Measurements from ENCODE around the gene ZDHHC11. TPM values are rescaled to one million over a fixed set of nuclear protein-coding genes. Genes with fewer than 3 reads are reported as not detected.
A peak's percentile ranks its signal among the peaks of the same experiment; 100 is the strongest.
"Not testable (repeated sequence)": the region's sequence is repeated elsewhere in the genome, so short reads cannot be mapped to it uniquely, and the experiment has no call there.

Gene ZDHHC11
- total RNA-seq, 1 experiment from 2014 or later, result 17.0 TPM

- intact Hi-C loops (cut with micrococcal nuclease); H4K20me1 ChIP-seq (ENCODE audit: insufficient read depth); H3K27ac ChIP-seq (ENCODE audit: low read depth, low read length); DNase-seq (ENCODE audit: low read depth, low spot score); H3K9me2 ChIP-seq (ENCODE audit: insufficient read depth); RAD21 ChIA-PET (ENCODE audit: low non-redundant PET in 1 of 2, low total read pairs in 2 of 2, uncharacterized antibody in 2 of 2, unreplicated experiment in 2 of 2); H3K27me3 ChIP-seq (ENCODE audit: insufficient read depth, low read length); BruUV-seq (replicated peaks); H3K36me3 ChIP-seq (ENCODE audit: control insufficient read depth in 1 of 2, insufficient read depth in 2 of 2, low read length in 2 of 2); H3K9ac ChIP-seq (ENCODE audit: low read length); CTCF ChIA-PET; POLR2A ChIA-PET; H3K9me3 ChIP-seq (ENCODE audit: control insufficient read depth in 1 of 2, insufficient read depth in 1 of 2, low read depth in 1 of 2, low read length in 2 of 2); H2AFZ ChIP-seq (ENCODE audit: low read depth, low read length, poor library complexity, severe bottlenecking); H3K79me2 ChIP-seq (ENCODE audit: insufficient read depth, low read length): not testable (repeated sequence)
- Histone ChIP-seq H3K4me3 (replicated peaks in 1 of 2; ENCODE audit: low read depth in 1 of 2, low read length in 2 of 2) (peak overlapping the region; percentile 48 to 66; a peak in 3 of 4 replicates), H3K4me2 (ENCODE audit: low read length) (peak overlapping the region; percentile 82), H3K4me1 (ENCODE audit: control insufficient read depth in 1 of 2, insufficient read depth in 2 of 2, low read length in 2 of 2) (peaks cover 0 to 13% of the 10 kb centered on the region in 2 experiments; a peak in 1 of 4 replicates)
- peak; percentile 55 for ATAC-seq
- TF ChIP-seq MAX (IDR thresholded peaks at IDR 0.05), result 0 out of 2 replicates have a peak, but pooled peaks have one; percentile 42
- peak; percentile 26 for TF ChIP-seq TCF7L2 (IDR thresholded peaks at IDR 0.05; ENCODE audit: borderline replicate concordance, extremely low read depth, insufficient read depth, insufficient read length)
These were observed 67.6 kb downstream of the ZDHHC11 start for GRCh38 chr5:783049-783802.

GRCh38 chr5:782356-782755 lies 68.4 kb downstream of the ZDHHC11 start:
- H2AFZ ChIP-seq (ENCODE audit: low read depth, low read length, poor library complexity, severe bottlenecking); H3K9me3 ChIP-seq (ENCODE audit: control insufficient read depth in 1 of 2, insufficient read depth in 1 of 2, low read depth in 1 of 2, low read length in 2 of 2); H3K4me3 ChIP-seq (replicated peaks in 1 of 2; ENCODE audit: low read depth in 1 of 2, low read length in 2 of 2); RAD21 ChIA-PET (ENCODE audit: low non-redundant PET in 1 of 2, low total read pairs in 2 of 2, uncharacterized antibody in 2 of 2, unreplicated experiment in 2 of 2); H4K20me1 ChIP-seq (ENCODE audit: insufficient read depth); BruUV-seq (replicated peaks); H3K27me3 ChIP-seq (ENCODE audit: insufficient read depth, low read length); H3K79me2 ChIP-seq (ENCODE audit: insufficient read depth, low read length); H3K4me2 ChIP-seq (ENCODE audit: low read length); DNase-seq (ENCODE audit: low read depth, low spot score); intact Hi-C loops (cut with micrococcal nuclease); H3K9me2 ChIP-seq (ENCODE audit: insufficient read depth); CTCF ChIA-PET; POLR2A ChIA-PET; H3K9ac ChIP-seq (ENCODE audit: low read length); H3K36me3 ChIP-seq (ENCODE audit: control insufficient read depth in 1 of 2, insufficient read depth in 2 of 2, low read length in 2 of 2); ATAC-seq; H3K27ac ChIP-seq (ENCODE audit: low read depth, low read length): not testable (repeated sequence)
- H3K4me1 ChIP-seq (ENCODE audit: control insufficient read depth in 1 of 2, insufficient read depth in 2 of 2, low read length in 2 of 2), result peaks cover 0 to 13% of the 10 kb centered on the region in 2 experiments; a peak in 1 of 4 replicates

GRCh38 chr5:780571-780970 lies 70.2 kb downstream of the ZDHHC11 start:
- intact Hi-C loops (cut with micrococcal nuclease); ATAC-seq; H3K27ac ChIP-seq (ENCODE audit: low read depth, low read length); H3K4me3 ChIP-seq (replicated peaks in 1 of 2; ENCODE audit: low read depth in 1 of 2, low read length in 2 of 2); H3K79me2 ChIP-seq (ENCODE audit: insufficient read depth, low read length); BruUV-seq (replicated peaks); H3K27me3 ChIP-seq (ENCODE audit: insufficient read depth, low read length); CTCF ChIA-PET; H3K9me3 ChIP-seq (ENCODE audit: control insufficient read depth in 1 of 2, insufficient read depth in 1 of 2, low read depth in 1 of 2, low read length in 2 of 2); DNase-seq (ENCODE audit: low read depth, low spot score); H4K20me1 ChIP-seq (ENCODE audit: insufficient read depth); H3K36me3 ChIP-seq (ENCODE audit: control insufficient read depth in 1 of 2, insufficient read depth in 2 of 2, low read length in 2 of 2); RAD21 ChIA-PET (ENCODE audit: low non-redundant PET in 1 of 2, low total read pairs in 2 of 2, uncharacterized antibody in 2 of 2, unreplicated experiment in 2 of 2); H3K9me2 ChIP-seq (ENCODE audit: insufficient read depth); POLR2A ChIA-PET; H2AFZ ChIP-seq (ENCODE audit: low read depth, low read length, poor library complexity, severe bottlenecking); H3K4me2 ChIP-seq (ENCODE audit: low read length); H3K9ac ChIP-seq (ENCODE audit: low read length): not testable (repeated sequence)
- peaks cover 0 to 13% of the 10 kb centered on the region in 2 experiments; a peak in 1 of 4 replicates for H3K4me1 ChIP-seq (ENCODE audit: control insufficient read depth in 1 of 2, insufficient read depth in 2 of 2, low read length in 2 of 2)

GRCh38 chr5:778967-779366 lies 71.8 kb downstream of the ZDHHC11 start:
- H4K20me1 ChIP-seq (ENCODE audit: insufficient read depth); H3K79me2 ChIP-seq (ENCODE audit: insufficient read depth, low read length); H3K9ac ChIP-seq (ENCODE audit: low read length); H3K9me2 ChIP-seq (ENCODE audit: insufficient read depth); CTCF ChIA-PET; BruUV-seq (replicated peaks); H3K27ac ChIP-seq (ENCODE audit: low read depth, low read length); H3K36me3 ChIP-seq (ENCODE audit: control insufficient read depth in 1 of 2, insufficient read depth in 2 of 2, low read length in 2 of 2); H3K9me3 ChIP-seq (ENCODE audit: control insufficient read depth in 1 of 2, insufficient read depth in 1 of 2, low read depth in 1 of 2, low read length in 2 of 2); intact Hi-C loops (cut with micrococcal nuclease); POLR2A ChIA-PET; RAD21 ChIA-PET (ENCODE audit: low non-redundant PET in 1 of 2, low total read pairs in 2 of 2, uncharacterized antibody in 2 of 2, unreplicated experiment in 2 of 2); H3K4me1 ChIP-seq (ENCODE audit: control insufficient read depth in 1 of 2, insufficient read depth in 2 of 2, low read length in 2 of 2); H3K4me3 ChIP-seq (replicated peaks in 1 of 2; ENCODE audit: low read depth in 1 of 2, low read length in 2 of 2); H3K4me2 ChIP-seq (ENCODE audit: low read length); ATAC-seq; H3K27me3 ChIP-seq (ENCODE audit: insufficient read depth, low read length); DNase-seq (ENCODE audit: low read depth, low spot score); H2AFZ ChIP-seq (ENCODE audit: low read depth, low read length, poor library complexity, severe bottlenecking): not testable (repeated sequence)
